ENCODE results near the gene TRIM25. TPM values are rescaled to one million over a fixed set of nuclear protein-coding genes. Genes with fewer than 3 reads are reported as not detected.

TRIM25 gene
- total RNA-seq, 2 donors from 2014 or later, result 18.8 to 21.3 TPM

DNA sequence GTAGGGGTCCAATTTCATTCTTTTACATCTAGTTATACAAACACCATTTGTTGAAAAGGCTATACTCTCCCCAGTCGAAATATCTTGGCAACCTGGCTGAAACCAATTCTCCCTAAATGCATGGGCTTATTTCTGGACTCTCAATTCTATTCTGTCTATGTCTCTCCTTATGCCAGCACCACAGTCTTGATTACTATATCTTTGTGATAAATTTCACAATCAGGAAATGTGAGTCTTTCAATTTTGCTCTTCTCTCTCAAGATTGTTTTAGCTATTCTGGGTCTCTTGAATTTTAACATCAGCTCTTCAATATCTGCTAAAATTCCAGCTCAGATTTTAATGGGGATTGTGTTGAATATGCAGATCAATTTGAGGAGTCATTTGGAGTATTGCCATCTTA, 5.9 kb upstream of the TRIM25 start:
- H3K9ac ChIP-seq (ENCODE audit: extremely low read depth, low read length, poor library complexity, severe bottlenecking), result no peak overlapping the region
- TF ChIP-seq, protein P1, sequence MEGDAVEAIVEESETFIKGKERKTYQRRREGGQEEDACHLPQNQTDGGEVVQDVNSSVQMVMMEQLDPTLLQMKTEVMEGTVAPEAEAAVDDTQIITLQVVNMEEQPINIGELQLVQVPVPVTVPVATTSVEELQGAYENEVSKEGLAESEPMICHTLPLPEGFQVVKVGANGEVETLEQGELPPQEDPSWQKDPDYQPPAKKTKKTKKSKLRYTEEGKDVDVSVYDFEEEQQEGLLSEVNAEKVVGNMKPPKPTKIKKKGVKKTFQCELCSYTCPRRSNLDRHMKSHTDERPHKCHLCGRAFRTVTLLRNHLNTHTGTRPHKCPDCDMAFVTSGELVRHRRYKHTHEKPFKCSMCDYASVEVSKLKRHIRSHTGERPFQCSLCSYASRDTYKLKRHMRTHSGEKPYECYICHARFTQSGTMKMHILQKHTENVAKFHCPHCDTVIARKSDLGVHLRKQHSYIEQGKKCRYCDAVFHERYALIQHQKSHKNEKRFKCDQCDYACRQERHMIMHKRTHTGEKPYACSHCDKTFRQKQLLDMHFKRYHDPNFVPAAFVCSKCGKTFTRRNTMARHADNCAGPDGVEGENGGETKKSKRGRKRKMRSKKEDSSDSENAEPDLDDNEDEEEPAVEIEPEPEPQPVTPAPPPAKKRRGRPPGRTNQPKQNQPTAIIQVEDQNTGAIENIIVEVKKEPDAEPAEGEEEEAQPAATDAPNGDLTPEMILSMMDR (conservative IDR thresholded peaks at IDR 0.05), result no peak
- H3K9me3 Mint-ChIP-seq, result peaks cover 18% of the 10 kb centered on the region
- H3K27me3 ChIP-seq (ENCODE audit: control insufficient read depth, insufficient read depth, low read length, poor library complexity, severe bottlenecking), result peaks cover 12% of the 10 kb centered on the region
- peaks cover 15% of the 10 kb centered on the region for H3K9me3 ChIP-seq (ENCODE audit: control insufficient read depth, low read length)
- no peak overlapping the region for H3K27ac Mint-ChIP-seq
- 75 to 100% methylated on average over 1 of the region's 1 CpG for WGBS, 2 experiments (ENCODE audit: insufficient coverage in 1 of 2, insufficient read length in 1 of 2)
- no peak overlapping the region for H3K27ac ChIP-seq (ENCODE audit: low read depth, low read length)
- H3K27me3 Mint-ChIP-seq (ENCODE audit: insufficient read depth), result peaks cover 25% of the 10 kb centered on the region
- H3K4me3 ChIP-seq (ENCODE audit: low read length), result no peak overlapping the region
- H3K4me3 Mint-ChIP-seq, result no peak overlapping the region
- H3K36me3 ChIP-seq (ENCODE audit: control insufficient read depth, insufficient read depth, low read length), result no peaks in the 10 kb centered on the region
- DNase-seq, result no peak
- peaks cover 1% of the 10 kb centered on the region for H3K4me1 Mint-ChIP-seq
- H3K4me1 ChIP-seq (ENCODE audit: control insufficient read depth, insufficient read depth, low read length), result no peaks in the 10 kb centered on the region
- no peaks in the 10 kb centered on the region for H3K36me3 Mint-ChIP-seq (ENCODE audit: low read depth)

DNA sequence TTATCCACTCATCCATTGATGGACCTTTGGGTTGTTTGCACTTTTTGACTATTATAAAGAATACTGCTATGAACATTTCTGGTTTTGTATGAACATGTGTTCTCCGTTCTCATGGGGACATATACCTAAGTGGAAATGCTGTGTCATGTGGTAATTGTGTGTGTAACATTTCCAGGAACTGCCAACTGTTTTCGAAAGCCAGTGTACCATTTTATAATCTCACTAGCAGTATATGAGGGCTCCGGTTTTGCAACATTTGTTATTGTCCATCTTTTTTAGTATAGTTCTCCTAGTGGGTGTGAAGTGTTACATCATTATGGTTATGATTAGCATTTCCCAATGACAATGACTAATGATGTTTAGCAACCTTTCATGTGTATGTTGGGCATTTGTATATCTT, 5.1 kb upstream of the TRIM25 start:
- H3K27me3 ChIP-seq (ENCODE audit: control insufficient read depth, insufficient read depth, low read length, poor library complexity, severe bottlenecking), result peaks cover 15% of the 10 kb centered on the region
- H3K36me3 Mint-ChIP-seq (ENCODE audit: low read depth), result no peaks in the 10 kb centered on the region
- no peaks in the 10 kb centered on the region for H3K36me3 ChIP-seq (ENCODE audit: control insufficient read depth, insufficient read depth, low read length)
- no peak overlapping the region for H3K4me3 Mint-ChIP-seq
- H3K9me3 Mint-ChIP-seq, result peaks cover 12% of the 10 kb centered on the region
- DNase-seq, result no peak
- no peak overlapping the region for H3K27ac Mint-ChIP-seq
- TF ChIP-seq, protein P1 (conservative IDR thresholded peaks at IDR 0.05), result no peak
- H3K27me3 Mint-ChIP-seq (ENCODE audit: insufficient read depth), result peaks cover 30% of the 10 kb centered on the region
- H3K9me3 ChIP-seq (ENCODE audit: control insufficient read depth, low read length), result peaks cover 12% of the 10 kb centered on the region
- H3K4me3 ChIP-seq (ENCODE audit: low read length), result no peak overlapping the region
- no peaks in the 10 kb centered on the region for H3K4me1 ChIP-seq (ENCODE audit: control insufficient read depth, insufficient read depth, low read length)
- H3K4me1 Mint-ChIP-seq, result peaks cover 4% of the 10 kb centered on the region
- H3K9ac ChIP-seq (ENCODE audit: extremely low read depth, low read length, poor library complexity, severe bottlenecking), result no peak overlapping the region
- WGBS, 2 experiments (ENCODE audit: insufficient coverage in 1 of 2, insufficient read length in 1 of 2), result 92 to 94% methylated on average over 3 of the region's 3 CpGs
- H3K27ac ChIP-seq (ENCODE audit: low read depth, low read length), result no peak overlapping the region

DNA sequence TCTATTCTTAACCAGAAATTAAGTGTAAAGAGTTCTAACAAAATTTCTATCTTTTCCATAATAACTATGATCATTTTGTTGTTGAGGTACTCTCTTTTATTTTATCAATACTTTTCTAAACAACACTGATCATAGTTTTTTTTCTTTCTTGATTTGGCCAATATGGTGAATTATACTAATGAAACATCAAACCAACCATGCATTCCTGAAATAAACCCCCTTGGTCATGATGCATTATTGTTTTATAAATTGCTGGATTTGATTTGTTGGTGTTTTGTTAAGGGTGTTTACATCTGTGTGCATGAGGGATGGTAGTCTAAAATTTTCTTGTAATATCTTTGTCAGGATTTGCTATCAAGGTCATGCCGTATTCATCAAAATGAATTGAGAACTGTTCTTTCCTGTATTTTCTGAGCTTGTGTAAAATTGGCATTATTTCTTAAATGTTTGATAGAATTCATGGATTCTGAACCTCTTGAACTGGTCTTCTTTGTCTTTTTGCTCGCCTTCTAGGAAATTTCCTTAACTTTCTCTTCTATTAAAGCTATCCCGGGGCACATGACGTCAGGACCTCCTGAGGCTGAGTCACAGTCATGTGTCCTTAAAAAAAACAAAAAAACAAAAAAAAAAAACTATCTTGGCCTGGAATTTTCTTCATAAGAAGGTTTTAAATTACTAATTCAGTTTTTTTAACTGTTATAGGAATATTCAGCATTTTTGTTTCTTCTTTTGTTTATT, 3.9 kb upstream of the TRIM25 start:
- H3K4me1 ChIP-seq (ENCODE audit: control insufficient read depth, insufficient read depth, low read length), result no peaks in the 10 kb centered on the region
- TF ChIP-seq, protein P1 (conservative IDR thresholded peaks at IDR 0.05), result no peak
- DNase-seq, result no peak
- 90 to 95% methylated on average over 2 to 4 of the region's 4 CpGs for WGBS, 2 experiments (ENCODE audit: insufficient coverage in 1 of 2, insufficient read length in 1 of 2)
- peaks cover 4% of the 10 kb centered on the region for H3K4me1 Mint-ChIP-seq
- H3K4me3 ChIP-seq (ENCODE audit: low read length), result no peak overlapping the region
- H3K9ac ChIP-seq (ENCODE audit: extremely low read depth, low read length, poor library complexity, severe bottlenecking), result no peak overlapping the region
- peaks cover 12% of the 10 kb centered on the region for H3K9me3 ChIP-seq (ENCODE audit: control insufficient read depth, low read length)
- H3K27ac Mint-ChIP-seq, result no peak overlapping the region
- no peaks in the 10 kb centered on the region for H3K36me3 Mint-ChIP-seq (ENCODE audit: low read depth)
- no peaks in the 10 kb centered on the region for H3K36me3 ChIP-seq (ENCODE audit: control insufficient read depth, insufficient read depth, low read length)
- H3K27ac ChIP-seq (ENCODE audit: low read depth, low read length), result no peak overlapping the region
- no peak overlapping the region for H3K4me3 Mint-ChIP-seq
- peaks cover 27% of the 10 kb centered on the region for H3K27me3 ChIP-seq (ENCODE audit: control insufficient read depth, insufficient read depth, low read length, poor library complexity, severe bottlenecking)
- H3K9me3 Mint-ChIP-seq, result peaks cover 10% of the 10 kb centered on the region
- H3K27me3 Mint-ChIP-seq (ENCODE audit: insufficient read depth), result peaks cover 37% of the 10 kb centered on the region

Measured in endodermal cell (in vitro differentiated cells).